H1 (cell line): Measurements from ENCODE around the gene PKMYT1.

Source experiments
- EGR1 ChIP-seq: IDR thresholded peaks from 2 replicates; pipeline ENCODE4 v1.6.1; 2011; ENCODE audit warnings: low read depth, low read length, borderline replicate concordance
- EZH2 ChIP-seq: fragments of 200-600 bp; sonication (generic); IDR thresholded peaks from 2 replicates; pipeline ENCODE4 v1.7.1; 2012; ENCODE audit warnings: low read depth, mild to moderate bottlenecking, moderate library complexity, low read length, inconsistent platforms; ENCODE audit not compliant: severe bottlenecking
- POLR2A ChIP-seq, 2 experiments: IDR thresholded peaks; 1 replicate in 1 of 2; 2 replicates in 1 of 2; pipeline ENCODE4 v1.6.1; 2011; ENCODE audit warnings: low read depth in 2 of 2, low read length in 2 of 2, mild to moderate bottlenecking in 2 of 2; ENCODE audit errors: control extremely low read depth in 1 of 2
- SIN3A ChIP-seq, 2 experiments: IDR thresholded peaks in 1 of 2; conservative IDR thresholded peaks in 1 of 2; 2 replicates each; pipeline ENCODE4 v1.6.1; 2011 to 2012; ENCODE audit warnings: low read length in 2 of 2, improper control_type of control experiment in 1 of 2, low read depth in 1 of 2, mild to moderate bottlenecking in 1 of 2
- SP1 ChIP-seq: IDR thresholded peaks from 2 replicates; pipeline ENCODE4 v1.6.1; 2011; ENCODE audit warnings: low read depth, low read length
- YY1 ChIP-seq: IDR thresholded peaks from 2 replicates; pipeline ENCODE4 v1.6.1; 2011; ENCODE audit warnings: low read depth, mild to moderate bottlenecking, low read length
- TF ChIP-seq, protein P1 (sequence below): IDR thresholded peaks from 2 replicates; pipeline ENCODE4 v1.6.1; 2011; ENCODE audit warnings: low read length, improper control_type of control experiment
- TF ChIP-seq, protein P2 (sequence below), 3 experiments: IDR thresholded peaks; 1 replicate in 2 of 3; 2 replicates in 1 of 3; pipeline versions ENCODE4 v1.5.1 to v1.6.1; 2011; ENCODE audit warnings: low read length in 3 of 3, mild to moderate bottlenecking in 3 of 3, inconsistent platforms in 2 of 3, low read depth in 1 of 3, moderate library complexity in 1 of 3; ENCODE audit not compliant: insufficient read depth in 1 of 3; ENCODE audit errors: control extremely low read depth in 1 of 3

DNA sequence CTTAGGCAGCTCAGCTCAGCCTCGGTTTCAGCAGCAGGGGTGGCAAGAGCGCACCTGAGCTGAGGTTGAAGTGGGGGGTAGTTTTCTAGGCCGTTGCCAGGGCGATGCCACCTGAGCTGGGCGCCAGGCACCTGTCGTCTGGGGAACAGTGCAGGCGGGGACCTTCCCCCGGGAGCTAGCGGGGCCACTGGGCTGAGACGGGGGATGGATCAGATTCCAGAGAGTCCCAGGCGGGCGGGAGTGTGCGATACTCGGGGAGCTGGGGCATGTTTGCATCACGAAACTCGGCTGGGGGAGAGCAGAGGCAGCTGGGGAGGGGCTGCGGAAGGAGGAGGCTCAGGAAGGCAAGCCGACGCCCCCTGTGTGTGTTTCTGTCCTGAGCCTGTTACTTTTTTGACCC, 32.0 kb upstream of the PKMYT1 start:
- no peak for TF ChIP-seq SP1
- TF ChIP-seq, protein P1, sequence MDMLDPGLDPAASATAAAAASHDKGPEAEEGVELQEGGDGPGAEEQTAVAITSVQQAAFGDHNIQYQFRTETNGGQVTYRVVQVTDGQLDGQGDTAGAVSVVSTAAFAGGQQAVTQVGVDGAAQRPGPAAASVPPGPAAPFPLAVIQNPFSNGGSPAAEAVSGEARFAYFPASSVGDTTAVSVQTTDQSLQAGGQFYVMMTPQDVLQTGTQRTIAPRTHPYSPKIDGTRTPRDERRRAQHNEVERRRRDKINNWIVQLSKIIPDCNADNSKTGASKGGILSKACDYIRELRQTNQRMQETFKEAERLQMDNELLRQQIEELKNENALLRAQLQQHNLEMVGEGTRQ: no peak
- no peak for TF ChIP-seq POLR2A (IDR thresholded peaks at IDR 0.05; ENCODE audit: control extremely low read depth in 1 of 2, low read depth in 2 of 2, low read length in 2 of 2)
- TF ChIP-seq YY1: no peak
- no peak for TF ChIP-seq EGR1
- TF ChIP-seq EZH2: no peak
- peak in 1 of 2 experiments; percentile 15; a peak in 1 of 4 replicates for TF ChIP-seq SIN3A (conservative IDR thresholded peaks at IDR 0.05 in 1 of 2, IDR thresholded peaks at IDR 0.05 in 1 of 2; ENCODE audit: low read depth in 1 of 2, low read length in 2 of 2)
- TF ChIP-seq, protein P2, sequence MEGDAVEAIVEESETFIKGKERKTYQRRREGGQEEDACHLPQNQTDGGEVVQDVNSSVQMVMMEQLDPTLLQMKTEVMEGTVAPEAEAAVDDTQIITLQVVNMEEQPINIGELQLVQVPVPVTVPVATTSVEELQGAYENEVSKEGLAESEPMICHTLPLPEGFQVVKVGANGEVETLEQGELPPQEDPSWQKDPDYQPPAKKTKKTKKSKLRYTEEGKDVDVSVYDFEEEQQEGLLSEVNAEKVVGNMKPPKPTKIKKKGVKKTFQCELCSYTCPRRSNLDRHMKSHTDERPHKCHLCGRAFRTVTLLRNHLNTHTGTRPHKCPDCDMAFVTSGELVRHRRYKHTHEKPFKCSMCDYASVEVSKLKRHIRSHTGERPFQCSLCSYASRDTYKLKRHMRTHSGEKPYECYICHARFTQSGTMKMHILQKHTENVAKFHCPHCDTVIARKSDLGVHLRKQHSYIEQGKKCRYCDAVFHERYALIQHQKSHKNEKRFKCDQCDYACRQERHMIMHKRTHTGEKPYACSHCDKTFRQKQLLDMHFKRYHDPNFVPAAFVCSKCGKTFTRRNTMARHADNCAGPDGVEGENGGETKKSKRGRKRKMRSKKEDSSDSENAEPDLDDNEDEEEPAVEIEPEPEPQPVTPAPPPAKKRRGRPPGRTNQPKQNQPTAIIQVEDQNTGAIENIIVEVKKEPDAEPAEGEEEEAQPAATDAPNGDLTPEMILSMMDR (IDR thresholded peaks at IDR 0.05; ENCODE audit: control extremely low read depth in 1 of 3, insufficient read depth in 1 of 3, low read depth in 1 of 3, low read length in 3 of 3): no peak
